ENCODE data around the gene TMEM63A. TPM values are rescaled to one million over a fixed set of nuclear protein-coding genes. Genes with fewer than 3 reads are reported as not detected.
A peak's percentile ranks its signal among the peaks of the same experiment; 100 is the strongest.

TMEM63A gene
- total RNA-seq, 1 donor from 2014 or later: 38.1 TPM

- no peaks in the 10 kb centered on the region for H3K27me3 ChIP-seq
- no peak for TF ChIP-seq POLR2A (IDR thresholded peaks at IDR 0.05)
- TF ChIP-seq POLR2AphosphoS5 (IDR thresholded peaks at IDR 0.05; ENCODE audit: insufficient read depth in 1 of 2, low read depth in 1 of 2): no peak
- no peak for TF ChIP-seq CTCF (IDR thresholded peaks at IDR 0.05)
- peaks cover 0 to 64% of the 10 kb centered on the region in 2 donors for H3K36me3 ChIP-seq
- H3K27ac ChIP-seq: peak overlapping the region; percentile 19
- intact Hi-C loops (cut with DNase I): no loop called here
- no peaks in the 10 kb centered on the region for H3K9me3 ChIP-seq
- no peak for DNase-seq (ENCODE audit: extremely low spot score in 2 of 2)
- no peak overlapping the region for H3K4me3 ChIP-seq
- H3K4me1 ChIP-seq: peaks cover 26% of the 10 kb centered on the region
These were observed 16.7 kb downstream of the TMEM63A start for GRCh38 chr1:225865514-225865913.

GRCh38 chr1:225863167-225863566, 19.0 kb downstream of the TMEM63A start:
- TF ChIP-seq POLR2A (IDR thresholded peaks at IDR 0.05) (no peak), POLR2AphosphoS5 (IDR thresholded peaks at IDR 0.05; ENCODE audit: insufficient read depth in 1 of 2, low read depth in 1 of 2) (no peak), CTCF (IDR thresholded peaks at IDR 0.05) (no peak)
- DNase-seq (ENCODE audit: extremely low spot score in 2 of 2): no peak
- Histone ChIP-seq H3K27me3 (no peaks in the 10 kb centered on the region), H3K9me3 (no peaks in the 10 kb centered on the region), H3K4me3 (no peak overlapping the region), H3K4me1 (peaks cover 26% of the 10 kb centered on the region), H3K27ac (peak overlapping the region; percentile 52), H3K36me3 (peaks cover 0 to 49% of the 10 kb centered on the region in 2 donors)
- intact Hi-C loops (cut with DNase I): no loop called here

- H3K9me3 ChIP-seq: no peaks in the 10 kb centered on the region
- H3K36me3 ChIP-seq: peaks cover 0 to 44% of the 10 kb centered on the region in 2 donors
- H3K4me3 ChIP-seq: no peak overlapping the region
- no peak for DNase-seq (ENCODE audit: extremely low spot score in 2 of 2)
- H3K4me1 ChIP-seq: peaks cover 26% of the 10 kb centered on the region
- H3K27ac ChIP-seq: peak overlapping the region; percentile 52
- intact Hi-C loops (cut with DNase I): no loop called here
- no peaks in the 10 kb centered on the region for H3K27me3 ChIP-seq
- TF ChIP-seq POLR2A (IDR thresholded peaks at IDR 0.05): no peak
- TF ChIP-seq CTCF (IDR thresholded peaks at IDR 0.05): no peak
- TF ChIP-seq POLR2AphosphoS5 (IDR thresholded peaks at IDR 0.05; ENCODE audit: insufficient read depth in 1 of 2, low read depth in 1 of 2): no peak
These were observed 19.6 kb downstream of the TMEM63A start for GRCh38 chr1:225862581-225862950.

- Histone ChIP-seq H3K36me3 (peaks cover 0 to 44% of the 10 kb centered on the region in 2 donors), H3K27me3 (no peaks in the 10 kb centered on the region)
These were observed 20.2 kb downstream of the TMEM63A start for GRCh38 chr1:225861834-225862580.

More at GRCh38 chr1:225861834-225862580, 20.2 kb downstream of the TMEM63A start:
- TF ChIP-seq POLR2AphosphoS5 (IDR thresholded peaks at IDR 0.05; ENCODE audit: insufficient read depth in 1 of 2, low read depth in 1 of 2): no peak
- no peak for TF ChIP-seq POLR2A (IDR thresholded peaks at IDR 0.05)
- no peak for TF ChIP-seq CTCF (IDR thresholded peaks at IDR 0.05)
- Histone ChIP-seq H3K9me3 (no peaks in the 10 kb centered on the region), H3K4me1 (peaks cover 26% of the 10 kb centered on the region), H3K4me3 (no peak overlapping the region), H3K27ac (no peak overlapping the region)
- DNase-seq (ENCODE audit: extremely low spot score in 2 of 2): no peak
- intact Hi-C loops (cut with DNase I): no loop called here
